Breast epithelium (tissue), 4 donors: ENCODE measurements around the gene CMTM7. TPM values are rescaled to one million over a fixed set of nuclear protein-coding genes. Genes with fewer than 3 reads are reported as not detected.
A peak's percentile ranks its signal among the peaks of the same experiment; 100 is the strongest.
"Not testable (repeated sequence)": the region's sequence is repeated elsewhere in the genome, so short reads cannot be mapped to it uniquely, and the experiment has no call there.

Experiments used
- DNase-seq, 2 donors: peaks; one replicate each; pipeline ENCODE4 v3.0.0-alpha.2; 2019; ENCODE audit warnings: low spot score in 2 of 2
- H3K27ac ChIP-seq, 2 donors: fragments of 200-600 bp; sonication (generic) in 1 of 2; one replicate each; pipeline ENCODE4 v1.5.1; 2016 to 2019; ENCODE audit warnings: mild to moderate bottlenecking in 1 of 2
- H3K27me3 ChIP-seq, 2 donors: fragments of 200-600 bp; sonication (generic) in 1 of 2; one replicate each; pipeline versions ENCODE4 v1.5.1 to v1.6.0; 2017 to 2019; ENCODE audit warnings: control low read depth in 1 of 2, mild to moderate bottlenecking in 1 of 2
- H3K36me3 ChIP-seq: fragments of 200-600 bp; one replicate; pipeline ENCODE4 v1.5.1; 2019
- H3K4me1 ChIP-seq, 2 donors: fragments of 200-600 bp; sonication (generic); one replicate each; pipeline ENCODE4 v1.5.1; 2016 to 2019; ENCODE audit warnings: control low read depth in 1 of 2
- H3K4me3 ChIP-seq, 3 donors: fragments of 200-600 bp; sonication (generic); 1 replicate in 2 of 3; 2 replicates in 1 of 3; pipeline ENCODE4 v1.5.1; 2016 to 2019; ENCODE audit warnings: mild to moderate bottlenecking in 3 of 3, moderate library complexity in 2 of 3
- H3K9me3 ChIP-seq, 2 donors: fragments of 200-600 bp; sonication (generic) in 1 of 2; one replicate each; pipeline ENCODE4 v1.5.1; 2016 to 2019; ENCODE audit warnings: control low read depth in 1 of 2
- CTCF ChIP-seq, 3 donors: fragments of 450-650 bp; IDR thresholded peaks; one replicate each; pipeline ENCODE4 v1.5.1; 2016 to 2017; ENCODE audit warnings: antibody characterized with exemption in 3 of 3, mild to moderate bottlenecking in 3 of 3, moderate library complexity in 3 of 3
- POLR2A ChIP-seq: fragments of 450-650 bp; IDR thresholded peaks from one replicate; pipeline ENCODE4 v1.6.1; 2016; ENCODE audit warnings: antibody characterized with exemption, mild to moderate bottlenecking, moderate library complexity
- POLR2AphosphoS5 ChIP-seq, 3 donors: sonication (generic); formaldehyde crosslinking; IDR thresholded peaks; one replicate each; pipeline ENCODE4 v1.6.1; 2017; ENCODE audit warnings: antibody characterized with exemption in 3 of 3
- intact Hi-C: fragments of 100-400 bp; cut with DNase I; formaldehyde crosslinking; loops from one replicate; pipeline ENCODE4 v1.15.1; 2023; ENCODE audit warnings: low total_unique reads
- total RNA-seq, 3 donors: library from RNA; depleted of rRNA; stranded (reverse); fragments of >200 nt; gene quantifications; one replicate each; pipeline ENCODE4 v1.1.0, GENCODE V29; 2016

CMTM7 gene
- total RNA-seq, 3 donors from 2014 or later: 16.8 to 111 (median 58.0) TPM

GRCh38 chr3:32436816-32437189, 45.1 kb downstream of the CMTM7 start:
- TF ChIP-seq POLR2AphosphoS5 (IDR thresholded peaks at IDR 0.05) (no peak), POLR2A (no peak), CTCF (IDR thresholded peaks at IDR 0.05) (no peak)
- peak overlapping the region in 1 of 2 donors; percentile 71 for H3K27ac ChIP-seq
- intact Hi-C loops: no loop called here
- peaks cover 0 to 10% of the 10 kb centered on the region in 2 donors for H3K4me1 ChIP-seq
- DNase-seq: no peak
- H3K27me3 ChIP-seq: no peaks in the 10 kb centered on the region
- H3K4me3 ChIP-seq: no peak overlapping the region
- no peaks in the 10 kb centered on the region for H3K9me3 ChIP-seq
- no peaks in the 10 kb centered on the region for H3K36me3 ChIP-seq

GRCh38 chr3:32437896-32438295, 46.2 kb downstream of the CMTM7 start:
- peak in 1 of 2 donors; percentile 10 for DNase-seq
- H3K4me1 ChIP-seq: peaks cover 0 to 10% of the 10 kb centered on the region in 2 donors
- H3K4me3 ChIP-seq: no peak overlapping the region
- TF ChIP-seq POLR2AphosphoS5 (IDR thresholded peaks at IDR 0.05): no peak
- TF ChIP-seq POLR2A: no peak
- H3K27ac ChIP-seq: peak overlapping the region; percentile 66 to 71
- no peaks in the 10 kb centered on the region for H3K9me3 ChIP-seq
- intact Hi-C loops: no loop called here
- no peaks in the 10 kb centered on the region for H3K27me3 ChIP-seq
- no peaks in the 10 kb centered on the region for H3K36me3 ChIP-seq

- Histone ChIP-seq H3K36me3 (no peaks in the 10 kb centered on the region), H3K27ac (peak overlapping the region; percentile 66 to 71), H3K4me1 (peaks cover 0 to 10% of the 10 kb centered on the region in 2 donors), H3K27me3 (no peaks in the 10 kb centered on the region), H3K9me3 (no peaks in the 10 kb centered on the region), H3K4me3 (no peak overlapping the region)
- no peak for TF ChIP-seq CTCF (IDR thresholded peaks at IDR 0.05)
- intact Hi-C loops: no loop called here
- DNase-seq: peak in 1 of 2 donors; percentile 52
Measured at GRCh38 chr3:32438596-32439344, 47.1 kb downstream of the CMTM7 start.

GRCh38 chr3:32439421-32439820, 47.8 kb downstream of the CMTM7 start:
- DNase-seq, H3K4me3 ChIP-seq, H3K9me3 ChIP-seq, H3K4me1 ChIP-seq, H3K27me3 ChIP-seq, H3K36me3 ChIP-seq, intact Hi-C loops: not testable (repeated sequence)
- H3K27ac ChIP-seq: peak overlapping the region; percentile 66 to 71

DNA sequence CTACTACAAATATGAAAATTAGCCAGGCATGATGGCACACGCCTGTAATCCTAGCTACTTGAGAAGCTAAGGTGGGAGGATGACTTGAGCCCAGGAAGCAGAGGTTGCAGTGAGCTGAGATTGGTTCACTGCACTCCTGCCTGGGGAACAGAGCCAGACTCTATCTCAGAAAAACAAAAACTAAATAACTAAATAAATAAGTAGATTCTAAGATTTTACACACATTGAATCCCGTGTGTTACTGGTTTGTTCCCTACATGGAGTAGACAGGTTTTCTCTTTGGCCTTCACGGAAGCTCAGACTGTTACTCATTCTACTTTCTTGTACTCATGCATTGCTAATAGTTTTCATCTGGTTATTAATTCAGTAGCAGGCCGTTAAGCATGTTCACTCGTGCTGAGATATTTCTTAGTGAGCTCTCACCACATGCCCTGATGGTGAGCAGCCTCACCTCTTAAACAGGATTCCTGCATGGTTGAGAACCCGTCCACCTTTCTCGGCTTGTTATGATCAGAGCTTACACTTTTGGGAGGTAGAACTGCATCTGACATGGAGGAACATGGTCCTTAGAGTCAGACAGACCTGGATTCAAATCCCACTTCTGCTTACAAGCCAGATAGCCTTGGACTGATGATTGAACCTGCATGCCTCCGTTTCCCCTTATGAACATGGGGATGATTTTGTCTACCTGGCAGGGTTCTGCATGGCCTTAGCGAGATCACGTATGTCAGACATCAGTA, 49.1 kb downstream of the CMTM7 start:
- Histone ChIP-seq H3K36me3 (no peaks in the 10 kb centered on the region), H3K4me1 (peaks cover 0 to 10% of the 10 kb centered on the region in 2 donors), H3K9me3 (no peaks in the 10 kb centered on the region), H3K4me3 (no peak overlapping the region), H3K27ac (peak overlapping the region; percentile 64 to 71), H3K27me3 (no peaks in the 10 kb centered on the region)
- intact Hi-C loops: no loop called here
- peak in 1 of 2 donors; percentile 18 for DNase-seq
- no peak for TF ChIP-seq CTCF (IDR thresholded peaks at IDR 0.05)
- no peak for TF ChIP-seq POLR2A
- no peak for TF ChIP-seq POLR2AphosphoS5 (IDR thresholded peaks at IDR 0.05)

DNA sequence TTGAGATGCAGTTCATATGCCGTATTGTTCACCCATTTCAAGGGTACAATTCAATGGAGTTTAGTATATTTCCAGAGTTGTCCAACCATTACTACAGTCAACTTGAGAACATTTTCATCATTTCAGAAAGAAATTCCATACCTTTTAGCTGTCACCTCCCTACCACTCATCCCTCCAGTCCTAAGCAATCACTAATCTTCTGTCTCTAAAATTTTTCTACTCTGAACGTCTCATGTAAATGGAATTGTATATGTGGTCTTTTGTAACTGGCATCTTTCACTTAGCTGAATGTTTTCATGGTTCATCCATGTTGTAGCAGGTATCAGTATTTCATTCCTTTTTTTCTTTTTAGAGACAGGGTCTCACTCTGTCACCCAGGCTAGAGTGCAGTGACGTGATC, 51.1 kb downstream of the CMTM7 start:
- intact Hi-C loops: no loop called here
- DNase-seq: no peak
- Histone ChIP-seq H3K36me3 (no peaks in the 10 kb centered on the region), H3K4me1 (peaks cover 0 to 9% of the 10 kb centered on the region in 2 donors), H3K27ac (peak overlapping the region in 1 of 2 donors; percentile 41), H3K27me3 (no peaks in the 10 kb centered on the region), H3K4me3 (no peak overlapping the region), H3K9me3 (no peaks in the 10 kb centered on the region)
- no peak for TF ChIP-seq CTCF (IDR thresholded peaks at IDR 0.05)
- TF ChIP-seq POLR2AphosphoS5 (IDR thresholded peaks at IDR 0.05): no peak
- TF ChIP-seq POLR2A: no peak
